ENCODE data around the gene MOCS3.
A peak's percentile ranks its signal among the peaks of the same experiment; 100 is the strongest.

MOCS3 gene

DNA sequence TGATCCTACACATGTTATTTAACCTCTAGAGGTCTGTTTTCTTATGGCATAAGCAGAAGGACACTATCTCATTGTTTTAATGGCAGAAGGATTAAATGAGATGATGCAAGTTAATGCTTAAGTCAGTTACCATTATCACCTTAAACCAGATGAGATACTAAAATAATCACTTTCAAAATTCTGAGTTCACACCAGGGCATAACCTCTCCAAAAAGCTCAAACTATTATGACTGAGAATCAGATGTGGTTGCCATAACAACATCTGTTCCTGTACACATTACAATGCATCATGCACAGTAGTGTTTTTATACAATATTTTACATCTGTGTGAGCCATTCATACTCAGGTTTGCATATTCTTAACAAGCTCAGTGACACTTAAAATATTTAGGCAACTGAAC lies 37.6 kb upstream of the MOCS3 start:
- H3K9me3 ChIP-seq (ENCODE audit: control insufficient read depth, low read length) = no peaks in the 10 kb centered on the region
- no peak overlapping the region for H3K4me3 ChIP-seq (ENCODE audit: insufficient read depth, low read depth, low read length)
- no peaks in the 10 kb centered on the region for H3K27me3 ChIP-seq (ENCODE audit: control insufficient read depth, insufficient read depth, low read length, poor library complexity, severe bottlenecking)
- H3K4me1 ChIP-seq (ENCODE audit: control insufficient read depth, insufficient read depth, low read length) = peaks cover 6% of the 10 kb centered on the region
- no peaks in the 10 kb centered on the region for H3K36me3 ChIP-seq (ENCODE audit: control insufficient read depth, insufficient read depth, low read length)
- no peak overlapping the region for H3K27ac ChIP-seq (ENCODE audit: insufficient read depth, low read depth, low read length, poor library complexity, severe bottlenecking)

DNA sequence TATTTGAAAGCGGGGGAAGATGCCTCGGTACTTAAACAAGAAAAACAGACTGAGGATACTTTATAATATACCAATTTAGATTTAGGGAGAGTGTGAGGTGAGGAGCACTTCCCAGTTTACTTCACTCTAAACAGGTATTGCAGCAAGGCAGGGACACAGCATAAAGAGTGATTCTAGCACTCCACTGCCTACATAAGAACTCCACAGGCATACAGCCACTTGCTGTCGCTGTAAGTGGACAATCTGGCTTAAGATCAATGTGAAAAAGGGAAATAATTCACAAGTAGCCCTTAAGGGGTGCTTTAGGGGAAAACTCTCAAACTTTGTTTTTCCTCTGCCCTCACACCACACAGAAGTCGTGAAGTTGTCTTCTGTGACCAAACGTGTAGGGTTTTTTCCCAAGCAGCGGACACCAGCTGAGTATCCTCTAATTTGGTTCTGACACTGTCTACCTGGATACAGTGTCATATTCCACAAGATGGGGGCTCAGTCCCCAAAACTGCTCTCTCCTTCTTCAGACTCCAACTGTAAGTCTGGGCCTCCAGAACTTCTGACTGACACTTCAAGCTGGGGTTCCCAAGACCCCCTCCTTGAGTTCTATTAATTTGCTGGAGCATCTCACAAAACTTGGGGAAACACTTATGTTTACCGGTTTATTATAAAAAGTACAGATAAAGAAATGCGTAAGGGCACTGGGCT lies 36.7 kb upstream of the MOCS3 start:
- H3K27me3 ChIP-seq (ENCODE audit: control insufficient read depth, insufficient read depth, low read length, poor library complexity, severe bottlenecking) = no peaks in the 10 kb centered on the region
- WGBS, 2 experiments = 93 to 97% methylated on average over 6 to 7 of the region's 8 CpGs
- no peaks in the 10 kb centered on the region for H3K9me3 ChIP-seq (ENCODE audit: control insufficient read depth, low read length)
- peaks cover 8% of the 10 kb centered on the region for H3K4me1 ChIP-seq (ENCODE audit: control insufficient read depth, insufficient read depth, low read length)
- H3K36me3 ChIP-seq (ENCODE audit: control insufficient read depth, insufficient read depth, low read length) = no peaks in the 10 kb centered on the region
- no peak overlapping the region for H3K4me3 ChIP-seq (ENCODE audit: insufficient read depth, low read depth, low read length)
- H3K27ac ChIP-seq (ENCODE audit: insufficient read depth, low read depth, low read length, poor library complexity, severe bottlenecking) = no peak overlapping the region

DNA sequence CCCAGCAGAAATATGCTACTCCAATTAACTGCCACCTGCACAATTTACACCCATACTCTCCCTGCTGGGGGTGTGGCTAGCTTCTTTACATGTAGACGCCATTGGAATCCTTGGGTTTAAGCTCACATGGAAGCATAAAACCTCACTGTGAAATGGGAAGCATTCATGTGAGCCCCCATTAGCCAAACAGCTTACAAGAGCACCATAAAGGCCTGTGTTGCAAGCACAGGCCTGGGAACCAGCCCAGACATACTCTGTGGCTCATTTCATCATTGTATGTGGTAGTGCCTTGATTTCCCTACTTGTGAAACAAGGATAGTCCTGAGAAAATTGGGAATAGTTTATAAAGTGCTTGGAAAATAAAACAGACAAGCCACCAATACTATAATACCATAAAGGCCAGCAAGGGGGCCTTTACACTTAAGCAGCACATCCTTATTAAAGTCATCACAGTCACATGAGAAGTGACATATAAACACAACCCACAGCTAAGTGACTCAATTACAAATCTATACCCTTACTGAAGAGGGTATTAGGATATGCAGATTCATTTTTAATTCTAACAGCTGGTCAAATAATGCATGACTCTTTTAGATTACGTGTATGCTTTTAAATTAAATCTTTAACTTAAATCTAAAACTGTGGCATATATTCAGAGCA lies 34.2 kb upstream of the MOCS3 start:
- H3K27ac ChIP-seq (ENCODE audit: insufficient read depth, low read depth, low read length, poor library complexity, severe bottlenecking) = no peak overlapping the region
- no peaks in the 10 kb centered on the region for H3K27me3 ChIP-seq (ENCODE audit: control insufficient read depth, insufficient read depth, low read length, poor library complexity, severe bottlenecking)
- H3K4me1 ChIP-seq (ENCODE audit: control insufficient read depth, insufficient read depth, low read length) = peaks cover 18% of the 10 kb centered on the region
- WGBS, 2 experiments = 56 to 88% methylated on average over 1 to 2 of the region's 2 CpGs
- H3K36me3 ChIP-seq (ENCODE audit: control insufficient read depth, insufficient read depth, low read length) = peaks cover 8% of the 10 kb centered on the region
- no peaks in the 10 kb centered on the region for H3K9me3 ChIP-seq (ENCODE audit: control insufficient read depth, low read length)
- H3K4me3 ChIP-seq (ENCODE audit: insufficient read depth, low read depth, low read length) = no peak overlapping the region

DNA sequence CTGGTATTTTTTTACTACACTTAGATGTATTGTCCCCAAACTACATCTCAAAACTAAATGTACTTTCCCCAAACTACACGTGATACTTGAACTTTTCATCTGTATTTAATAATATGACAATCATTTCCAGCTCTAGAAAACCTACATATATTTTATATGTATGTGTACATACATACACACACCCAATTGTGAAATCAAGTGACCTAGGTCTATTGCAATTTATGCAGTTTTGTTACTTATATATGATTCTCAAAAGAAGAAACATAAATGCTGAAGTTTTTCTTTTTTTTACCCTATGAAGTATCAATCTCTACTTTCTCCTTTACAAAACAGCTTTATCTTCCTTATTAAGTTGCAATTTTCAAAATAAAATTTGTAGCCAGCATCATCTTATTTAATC lies 32.1 kb upstream of the MOCS3 start:
- H3K27ac ChIP-seq (ENCODE audit: insufficient read depth, low read depth, low read length, poor library complexity, severe bottlenecking) = no peak overlapping the region
- H3K9me3 ChIP-seq (ENCODE audit: control insufficient read depth, low read length) = no peaks in the 10 kb centered on the region
- peaks cover 8% of the 10 kb centered on the region for H3K36me3 ChIP-seq (ENCODE audit: control insufficient read depth, insufficient read depth, low read length)
- H3K4me1 ChIP-seq (ENCODE audit: control insufficient read depth, insufficient read depth, low read length) = peaks cover 18% of the 10 kb centered on the region
- H3K27me3 ChIP-seq (ENCODE audit: control insufficient read depth, insufficient read depth, low read length, poor library complexity, severe bottlenecking) = no peaks in the 10 kb centered on the region
- 100% methylated on average over 1 of the region's 1 CpG; no CpG with 5 or more reads in 1 of the 2 experiments for WGBS, 2 experiments
- no peak overlapping the region for H3K4me3 ChIP-seq (ENCODE audit: insufficient read depth, low read depth, low read length)

DNA sequence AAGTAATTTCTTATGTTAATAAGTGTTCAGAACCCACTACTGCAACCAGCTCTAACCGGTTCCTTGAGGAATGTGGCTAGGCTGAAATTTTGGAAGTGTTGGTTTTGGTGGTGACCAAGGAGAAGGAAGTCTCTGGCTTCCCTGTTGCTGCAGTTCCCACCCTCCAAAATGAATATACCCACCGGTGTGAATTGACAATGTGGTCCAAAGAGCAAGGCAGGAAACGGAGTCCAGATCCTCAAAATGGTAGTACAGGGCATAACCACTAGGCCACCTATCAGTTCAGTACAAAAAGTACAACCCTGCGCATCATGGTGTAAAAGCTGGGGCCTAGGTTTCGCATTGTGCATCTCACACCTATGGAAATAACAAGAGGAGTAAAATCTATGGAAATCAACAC lies 30.1 kb upstream of the MOCS3 start:
- H3K27ac ChIP-seq (ENCODE audit: insufficient read depth, low read depth, low read length, poor library complexity, severe bottlenecking) = no peak overlapping the region
- no peaks in the 10 kb centered on the region for H3K9me3 ChIP-seq (ENCODE audit: control insufficient read depth, low read length)
- H3K36me3 ChIP-seq (ENCODE audit: control insufficient read depth, insufficient read depth, low read length) = peaks cover 8% of the 10 kb centered on the region
- H3K4me3 ChIP-seq (ENCODE audit: insufficient read depth, low read depth, low read length) = peak overlapping the region; percentile 80
- no peaks in the 10 kb centered on the region for H3K27me3 ChIP-seq (ENCODE audit: control insufficient read depth, insufficient read depth, low read length, poor library complexity, severe bottlenecking)
- H3K4me1 ChIP-seq (ENCODE audit: control insufficient read depth, insufficient read depth, low read length) = peaks cover 18% of the 10 kb centered on the region
- 74 to 78% methylated on average over 5 of the region's 5 CpGs for WGBS, 2 experiments

DNA sequence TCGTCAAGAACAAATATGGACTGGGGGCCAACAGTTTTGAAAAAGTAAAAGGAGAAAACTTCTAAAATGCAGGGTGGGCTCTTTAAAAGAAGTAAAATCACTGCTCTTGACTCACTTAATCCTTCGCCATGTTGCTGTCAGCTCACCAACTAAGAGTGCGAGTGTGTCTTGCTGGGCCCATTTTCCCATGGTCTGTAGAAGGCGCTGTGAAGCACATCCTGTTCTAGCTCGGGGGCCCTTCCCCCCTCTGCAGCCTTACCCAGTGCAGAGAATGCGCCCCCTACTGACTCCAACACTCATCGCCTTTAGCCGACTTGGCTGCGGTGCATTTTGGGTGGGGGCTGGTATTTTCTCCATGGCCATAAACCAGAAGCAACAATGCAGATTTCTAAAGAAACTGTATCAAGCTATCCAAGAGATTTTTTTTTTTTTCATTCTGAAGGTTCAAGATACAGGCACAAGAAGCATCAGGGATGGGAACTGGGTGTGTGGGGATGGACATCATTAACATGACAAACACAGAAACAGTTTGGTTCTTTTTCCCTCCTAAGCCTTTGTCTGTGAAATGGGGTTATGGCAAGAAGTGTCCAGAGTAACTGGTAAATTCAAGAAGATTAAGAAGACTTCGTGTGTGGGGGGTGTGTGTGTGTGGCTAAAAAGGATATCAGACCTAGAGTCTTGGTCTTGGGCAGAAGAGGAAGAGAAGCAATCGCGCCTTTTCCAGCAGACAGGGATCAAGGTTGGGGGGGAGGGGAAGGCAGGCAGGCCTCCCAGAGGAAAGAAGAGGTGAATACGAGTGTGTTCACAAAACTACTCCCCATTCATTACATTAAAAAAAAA lies 29.1 kb upstream of the MOCS3 start:
- 7% methylated on average over 13 of the region's 13 CpGs for WGBS, 2 experiments

DNA sequence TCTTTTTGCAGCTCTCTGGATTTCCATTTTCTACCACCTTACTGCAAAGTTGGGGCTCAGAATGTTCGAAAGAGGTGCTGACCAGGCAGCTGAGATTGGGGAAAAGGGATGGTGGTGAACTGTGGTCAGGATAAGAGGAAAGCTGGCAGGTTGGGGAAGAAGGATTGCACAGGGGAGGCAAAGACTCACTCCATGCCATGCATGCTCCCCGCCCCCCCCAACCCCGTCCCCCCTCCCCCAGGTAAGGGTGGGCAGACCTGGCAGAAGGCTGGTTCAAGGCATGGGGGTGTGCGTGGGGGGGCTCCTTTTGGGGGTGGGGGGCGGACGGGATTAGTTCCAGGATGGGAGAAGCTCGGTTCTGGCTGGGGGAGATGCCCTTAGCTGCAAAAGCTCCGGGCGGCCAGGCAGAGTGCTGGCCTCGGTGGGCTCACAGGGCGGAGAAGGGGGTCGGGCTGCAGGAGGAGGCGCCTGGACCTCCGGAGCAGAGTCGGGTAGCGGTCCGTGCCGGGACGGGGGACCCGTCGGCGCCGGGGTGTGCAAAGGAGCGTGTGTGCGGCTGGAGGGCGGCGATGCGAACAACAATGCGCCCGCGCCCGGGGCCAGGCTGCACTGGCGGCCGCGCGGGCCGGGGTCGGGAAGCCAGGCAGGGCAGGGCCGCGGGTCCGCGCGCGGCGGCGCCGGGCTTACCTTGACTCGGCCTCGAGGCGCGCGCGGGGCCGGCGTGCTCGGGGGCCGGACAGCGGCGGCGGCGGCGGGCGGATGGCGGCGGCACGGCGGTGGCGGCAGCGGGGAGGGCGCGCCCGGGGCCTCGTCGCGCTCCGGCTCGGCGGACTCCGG lies 28.3 kb upstream of the MOCS3 start:
- 0 to 1% methylated on average over 77 of the region's 79 CpGs for WGBS, 2 experiments
- Histone ChIP-seq H3K4me1 (ENCODE audit: control insufficient read depth, insufficient read depth, low read length) (peaks cover 18% of the 10 kb centered on the region), H3K4me3 (ENCODE audit: insufficient read depth, low read depth, low read length) (peak overlapping the region; percentile 80), H3K36me3 (ENCODE audit: control insufficient read depth, insufficient read depth, low read length) (peaks cover 15% of the 10 kb centered on the region), H3K27me3 (ENCODE audit: control insufficient read depth, insufficient read depth, low read length, poor library complexity, severe bottlenecking) (no peaks in the 10 kb centered on the region), H3K9me3 (ENCODE audit: control insufficient read depth, low read length) (no peaks in the 10 kb centered on the region), H3K27ac (ENCODE audit: insufficient read depth, low read depth, low read length, poor library complexity, severe bottlenecking) (peak overlapping the region; percentile 80)

More for the DNA sequence above, 29.1 kb upstream of the MOCS3 start:
- H3K4me1 ChIP-seq (ENCODE audit: control insufficient read depth, insufficient read depth, low read length) = peaks cover 18% of the 10 kb centered on the region
- H3K4me3 ChIP-seq (ENCODE audit: insufficient read depth, low read depth, low read length) = peak overlapping the region; percentile 80
- H3K27me3 ChIP-seq (ENCODE audit: control insufficient read depth, insufficient read depth, low read length, poor library complexity, severe bottlenecking) = no peaks in the 10 kb centered on the region
- peaks cover 12% of the 10 kb centered on the region for H3K36me3 ChIP-seq (ENCODE audit: control insufficient read depth, insufficient read depth, low read length)
- H3K9me3 ChIP-seq (ENCODE audit: control insufficient read depth, low read length) = no peaks in the 10 kb centered on the region
- H3K27ac ChIP-seq (ENCODE audit: insufficient read depth, low read depth, low read length, poor library complexity, severe bottlenecking) = peak overlapping the region; percentile 30

DNA sequence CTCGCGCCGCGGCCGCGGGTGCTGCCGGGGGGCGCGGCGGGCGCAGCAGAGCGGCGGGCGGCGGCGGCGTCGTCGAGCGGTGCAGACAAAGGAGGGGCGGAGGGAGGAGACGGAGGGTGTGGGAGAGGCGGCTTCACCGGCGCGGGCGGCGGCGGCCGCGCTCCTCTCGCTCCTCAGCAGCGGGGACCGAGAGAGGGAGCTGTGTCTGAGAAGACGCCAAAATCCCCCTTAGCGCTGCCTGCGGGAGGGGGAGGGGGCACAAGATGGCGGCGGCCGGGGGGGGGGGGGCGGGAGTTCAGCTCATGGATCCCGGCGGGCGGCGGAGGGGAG lies 27.7 kb upstream of the MOCS3 start:
- Histone ChIP-seq H3K36me3 (ENCODE audit: control insufficient read depth, insufficient read depth, low read length) (peaks cover 21% of the 10 kb centered on the region), H3K27ac (ENCODE audit: insufficient read depth, low read depth, low read length, poor library complexity, severe bottlenecking) (peak overlapping the region; percentile 98), H3K4me3 (ENCODE audit: insufficient read depth, low read depth, low read length) (peak overlapping the region; percentile 80), H3K27me3 (ENCODE audit: control insufficient read depth, insufficient read depth, low read length, poor library complexity, severe bottlenecking) (no peaks in the 10 kb centered on the region), H3K9me3 (ENCODE audit: control insufficient read depth, low read length) (no peaks in the 10 kb centered on the region), H3K4me1 (ENCODE audit: control insufficient read depth, insufficient read depth, low read length) (peaks cover 18% of the 10 kb centered on the region)
- 0% methylated on average over 38 to 45 of the region's 45 CpGs for WGBS, 2 experiments

DNA sequence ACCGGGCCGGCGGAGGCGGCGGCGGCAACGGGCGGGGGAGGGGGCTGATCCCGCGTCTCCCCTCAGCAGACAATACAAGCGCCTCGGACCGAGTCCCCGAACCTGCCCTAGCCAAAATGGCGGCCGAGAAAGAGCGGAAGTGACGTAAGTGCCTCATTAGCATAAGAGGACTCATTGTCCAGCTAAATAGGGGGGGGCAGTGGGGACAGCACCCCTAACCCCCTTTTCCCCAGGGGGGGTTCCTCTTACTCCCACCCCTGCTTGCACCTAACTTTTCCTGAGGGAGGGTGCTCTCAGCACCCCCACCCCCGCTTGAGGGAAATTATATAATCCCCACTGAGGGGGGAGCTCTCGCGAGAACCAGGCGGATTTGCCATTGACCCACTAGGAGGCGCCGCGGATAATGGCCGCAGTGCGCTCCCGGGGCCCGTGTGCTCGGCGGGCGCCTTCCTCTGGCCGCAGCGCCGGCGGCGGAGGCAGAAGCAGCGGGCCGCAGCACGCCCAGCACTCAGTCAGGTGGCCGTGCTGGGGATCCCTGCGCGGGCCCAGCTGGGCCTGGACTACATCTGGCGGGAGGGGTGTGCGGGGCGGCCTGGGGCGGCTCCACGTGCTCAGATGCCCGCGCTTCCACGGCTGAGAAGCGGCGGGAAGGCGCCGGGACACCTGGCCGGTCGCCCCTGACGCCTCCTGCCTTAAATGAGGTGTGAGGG lies 27.2 kb upstream of the MOCS3 start, which contains the start of gene ADNP:
Gene ADNP (minus strand): TSS at position 132 of the 710 bp plus-strand sequence. CDS start 27,441 bp downstream, outside the sequence.
- no peaks in the 10 kb centered on the region for H3K27me3 ChIP-seq (ENCODE audit: control insufficient read depth, insufficient read depth, low read length, poor library complexity, severe bottlenecking)
- H3K4me3 ChIP-seq (ENCODE audit: insufficient read depth, low read depth, low read length) = peak within 1 kb of the TSS; percentile 80
- peaks cover 24% of the 10 kb centered on the region for H3K36me3 ChIP-seq (ENCODE audit: control insufficient read depth, insufficient read depth, low read length)
- 4 to 7% methylated on average over 58 of the region's 58 CpGs for WGBS, 2 experiments
- H3K27ac ChIP-seq (ENCODE audit: insufficient read depth, low read depth, low read length, poor library complexity, severe bottlenecking) = peak within 1 kb of the TSS; percentile 98
- H3K4me1 ChIP-seq (ENCODE audit: control insufficient read depth, insufficient read depth, low read length) = peaks cover 18% of the 10 kb centered on the region
- no peaks in the 10 kb centered on the region for H3K9me3 ChIP-seq (ENCODE audit: control insufficient read depth, low read length)
